T-helper 1 cell (primary cell): ENCODE results near the gene PPP1R1B.
"Not testable (repeated sequence)": the region's sequence is repeated elsewhere in the genome, so short reads cannot be mapped to it uniquely, and the experiment has no call there.

Experiments used
- DNase-seq, 5 donors: peaks; one replicate each; pipeline ENCODE4 v3.0.0-alpha.2; 2012 to 2020
- total RNA-seq, 4 donors: gene quantifications; one replicate each; lab custom pipeline; 2026; lab: John Stamatoyannopoulos, UW

The PPP1R1B gene
- total RNA-seq: 0 to 0.12 (median 0) reads per million in 4 donors

GRCh38 chr17:39626171-39627046 is at the start of gene PPP1R1B:
TSS of gene PPP1R1B (plus strand) at chr17:39626952. CDS start at chr17:39627393, 441 bp downstream.
- no peak for DNase-seq

GRCh38 chr17:39578272-39578671 is 48.5 kb upstream of the PPP1R1B start:
- DNase-seq: no peak

- DNase-seq: no peak
These were observed 47.3 kb upstream of the PPP1R1B start for GRCh38 chr17:39579318-39580081.

GRCh38 chr17:39580082-39580468 is 46.7 kb upstream of the PPP1R1B start:
- no peak for DNase-seq

- no peak for DNase-seq
These were observed 45.5 kb upstream of the PPP1R1B start for GRCh38 chr17:39581071-39581758.

- DNase-seq: no peak
These were observed 45.0 kb upstream of the PPP1R1B start for GRCh38 chr17:39581759-39582085.

GRCh38 chr17:39582658-39583057 is 44.1 kb upstream of the PPP1R1B start:
- no peak for DNase-seq

- DNase-seq: not testable (repeated sequence)
These were observed 36.6 kb upstream of the PPP1R1B start for GRCh38 chr17:39590180-39590579.

GRCh38 chr17:39591958-39592954 is 34.5 kb upstream of the PPP1R1B start:
- peak in 1 of 5 donors; percentile 33 for DNase-seq

- no peak for DNase-seq
These were observed 33.4 kb upstream of the PPP1R1B start for GRCh38 chr17:39593371-39593770.

- DNase-seq: no peak
These were observed 31.5 kb upstream of the PPP1R1B start for GRCh38 chr17:39595294-39595693.

- DNase-seq: no peak
These were observed 30.7 kb upstream of the PPP1R1B start for GRCh38 chr17:39595928-39596510.

- no peak for DNase-seq
These were observed 30.0 kb upstream of the PPP1R1B start for GRCh38 chr17:39596543-39597267.

- DNase-seq: no peak
These were observed 29.2 kb upstream of the PPP1R1B start for GRCh38 chr17:39597372-39598046.

- no peak for DNase-seq
These were observed 28.7 kb upstream of the PPP1R1B start for GRCh38 chr17:39598047-39598481.

- no peak for DNase-seq
These were observed 28.1 kb upstream of the PPP1R1B start for GRCh38 chr17:39598630-39599003.

- DNase-seq: no peak
These were observed 27.6 kb upstream of the PPP1R1B start for GRCh38 chr17:39599004-39599664.

GRCh38 chr17:39599665-39600231 is 27.0 kb upstream of the PPP1R1B start:
- DNase-seq: no peak

- no peak for DNase-seq
These were observed 26.3 kb upstream of the PPP1R1B start for GRCh38 chr17:39600288-39600996.
